GM18520 (cell line): ENCODE results near the gene EIF4ENIF1.
"Not testable (repeated sequence)": the region's sequence is repeated elsewhere in the genome, so short reads cannot be mapped to it uniquely, and the experiment has no call there.

ENCODE experiments used
- ATAC-seq: cut with Tn5 transposase; IDR thresholded peaks from one replicate; pipeline ENCODE4 v1.9.1; 2021; ENCODE audit not compliant: unreplicated experiment

Gene EIF4ENIF1

DNA sequence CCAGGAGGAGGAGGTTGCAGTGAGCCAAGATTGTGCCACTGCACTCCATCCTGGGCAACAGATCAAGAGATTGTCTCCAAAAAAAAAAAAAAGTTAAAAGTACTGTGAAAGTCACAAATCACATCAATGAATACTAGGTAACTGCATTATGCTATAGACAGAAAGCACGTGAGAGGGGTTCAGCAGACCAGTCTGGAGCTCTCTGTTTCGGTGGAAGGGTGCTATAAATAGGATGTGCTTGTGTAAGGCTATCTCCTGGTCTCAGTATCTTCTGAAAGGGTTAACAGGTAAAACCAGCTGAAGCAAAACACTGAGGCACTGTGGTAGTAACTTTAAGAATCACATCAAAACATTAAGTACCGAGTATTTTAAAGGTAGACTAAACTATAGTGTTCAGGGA is 43.4 kb downstream of the EIF4ENIF1 start:
- no peak for ATAC-seq

DNA sequence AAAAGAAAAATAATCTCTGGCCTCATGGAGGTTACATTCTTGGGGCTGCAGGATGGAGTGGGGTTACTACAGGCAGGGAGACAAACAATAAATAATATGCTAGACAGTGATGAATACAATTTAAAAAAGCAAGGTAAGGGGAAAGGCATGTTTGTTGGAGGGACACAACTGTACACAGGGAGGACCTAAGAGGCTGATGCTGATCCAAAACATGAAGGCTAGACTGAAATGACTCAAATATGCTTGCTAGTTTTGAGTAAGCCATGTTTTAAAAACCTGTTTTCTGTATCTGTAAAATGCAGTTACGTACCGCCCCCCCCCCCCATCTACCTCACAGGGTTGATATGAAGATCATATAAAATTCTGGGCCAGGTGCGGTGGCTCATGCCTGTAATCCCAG is 44.0 kb downstream of the EIF4ENIF1 start:
- ATAC-seq, result no peak

DNA sequence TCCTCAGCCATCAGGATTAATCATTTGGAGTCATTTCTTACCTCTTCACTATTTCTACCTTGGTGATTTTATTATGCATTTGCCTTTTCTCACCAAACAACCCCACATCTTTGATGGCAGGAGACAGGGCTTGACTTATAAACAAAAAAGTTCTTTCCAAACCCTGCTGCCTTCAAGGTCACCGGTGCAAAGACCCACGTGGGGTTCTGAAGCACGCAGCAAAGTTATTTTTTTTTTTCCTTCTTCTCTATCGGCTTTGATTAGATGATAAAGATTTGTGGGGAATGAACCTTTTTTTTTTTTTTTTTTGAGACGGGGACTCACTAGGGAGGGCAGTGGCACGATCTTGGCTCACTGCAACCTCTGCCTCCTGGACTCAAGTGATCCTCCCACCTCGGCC is 46.1 kb downstream of the EIF4ENIF1 start:
- ATAC-seq, result no peak

- ATAC-seq, result no peak
These were observed 46.7 kb downstream of the EIF4ENIF1 start for GRCh38 chr22:31442768-31443489.

GRCh38 chr22:31441652-31442051 is 48.0 kb downstream of the EIF4ENIF1 start:
- ATAC-seq, result no peak

GRCh38 chr22:31440681-31441080 is 49.0 kb downstream of the EIF4ENIF1 start:
- no peak for ATAC-seq

GRCh38 chr22:31439808-31440207 is 49.8 kb downstream of the EIF4ENIF1 start:
- no peak for ATAC-seq

GRCh38 chr22:31436132-31436531 is 53.5 kb downstream of the EIF4ENIF1 start:
- ATAC-seq, result no peak

GRCh38 chr22:31431950-31432349 is 57.7 kb downstream of the EIF4ENIF1 start:
- ATAC-seq, result no peak

DNA sequence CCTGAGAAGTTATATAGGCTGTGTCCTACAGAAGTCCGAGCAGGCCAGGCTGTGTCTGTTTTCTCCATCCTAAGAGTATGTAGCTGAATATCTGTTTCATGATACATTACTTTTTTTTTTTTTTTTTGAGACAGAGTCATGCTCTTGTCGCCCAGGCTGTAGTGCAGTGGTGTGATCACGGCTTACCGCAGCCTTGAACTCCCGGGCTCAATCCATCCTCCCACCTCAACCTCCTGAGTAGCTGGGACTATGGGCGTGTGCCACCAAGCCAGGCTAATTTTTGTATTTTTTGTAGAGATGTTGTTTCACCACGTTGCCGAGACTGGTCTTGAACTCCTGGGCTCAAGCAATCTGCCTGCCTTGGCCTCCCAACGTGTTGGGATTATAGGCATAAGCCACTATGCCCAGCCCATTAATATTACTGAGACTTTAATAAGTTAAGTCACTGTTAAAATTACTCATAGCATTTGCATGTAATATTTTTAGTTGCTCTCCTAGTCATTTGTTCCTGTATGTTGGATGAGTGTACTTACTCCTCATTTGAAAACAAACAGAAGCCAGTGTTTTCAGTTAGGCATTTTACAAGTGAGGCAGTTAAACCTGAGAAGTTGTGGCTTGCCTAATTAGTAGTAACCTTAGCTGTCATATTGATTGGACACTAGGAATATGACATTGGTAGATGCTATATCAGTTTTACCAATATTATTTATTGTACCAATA is 64.2 kb downstream of the EIF4ENIF1 start:
- no peak for ATAC-seq

DNA sequence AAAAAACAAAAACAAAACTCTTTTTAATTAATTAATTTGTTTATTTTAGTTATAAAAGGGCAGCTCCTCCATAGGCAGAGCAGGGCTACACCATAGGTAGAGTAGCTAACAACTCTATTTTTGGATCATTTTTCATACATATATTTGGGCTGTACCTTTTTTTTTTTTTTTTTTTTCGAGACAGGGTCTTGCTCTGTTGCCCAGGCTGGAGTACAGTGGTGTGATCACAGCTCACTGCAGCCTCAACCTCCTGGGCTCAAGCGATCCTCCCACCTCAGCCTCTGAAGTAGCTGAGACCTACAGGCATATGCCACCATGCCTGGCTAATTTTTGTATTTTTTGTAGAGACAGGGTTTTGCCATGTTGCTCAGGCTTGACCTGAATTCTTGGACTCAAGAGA is 87.3 kb downstream of the EIF4ENIF1 start:
- not testable (repeated sequence) for ATAC-seq

GRCh38 chr22:31400023-31400397 is 89.6 kb downstream of the EIF4ENIF1 start:
- ATAC-seq, result no peak

GRCh38 chr22:31399211-31400022 is 90.2 kb downstream of the EIF4ENIF1 start, which contains the start of gene DRG1:
DRG1 (plus strand) TSS chr22:31399604; CDS start chr22:31399684, 80 bp downstream.
- ATAC-seq, result peak; percentile 92

DNA sequence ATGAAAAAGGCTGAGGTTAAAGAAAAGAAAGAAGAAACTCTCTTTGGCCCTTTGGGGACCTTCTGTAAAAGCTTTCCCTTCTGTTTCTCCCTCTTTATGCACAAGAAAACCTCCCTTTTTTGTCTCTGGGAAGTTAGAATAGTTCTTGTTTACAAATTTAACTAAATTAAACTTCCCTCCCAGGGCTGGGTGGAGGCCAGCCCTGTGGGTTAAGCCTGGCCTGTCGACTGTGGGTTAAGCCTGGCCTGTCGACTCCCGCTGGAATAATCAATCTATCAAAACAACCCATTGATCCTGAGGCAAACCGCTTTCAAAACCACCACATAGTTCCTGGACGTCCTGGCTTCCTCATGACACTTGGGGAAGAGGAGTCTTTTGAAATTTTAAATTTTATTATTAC is 91.4 kb downstream of the EIF4ENIF1 start:
- ATAC-seq, result no peak

- ATAC-seq, result no peak
These were observed 95.3 kb downstream of the EIF4ENIF1 start for GRCh38 chr22:31394326-31394725.

- no peak for ATAC-seq
These were observed 95.7 kb downstream of the EIF4ENIF1 start for GRCh38 chr22:31393893-31394292.
